Tibial nerve (tissue), 4 donors: ENCODE results near the gene FEZF2. TPM values are rescaled to one million over a fixed set of nuclear protein-coding genes. Genes with fewer than 3 reads are reported as not detected.

Experiments
- DNase-seq, 2 donors: peaks; one replicate each; pipeline ENCODE4 v3.0.0-alpha.2; 2019; ENCODE audit warnings: low spot score in 2 of 2
- H3K27ac ChIP-seq, 4 donors: fragments of 200-600 bp; sonication (generic) in 3 of 4; one replicate each; pipeline ENCODE4 v1.5.1; 2017 to 2019; ENCODE audit warnings: mild to moderate bottlenecking in 1 of 4
- H3K27me3 ChIP-seq, 2 donors: fragments of 200-600 bp; sonication (generic) in 1 of 2; one replicate each; pipeline versions ENCODE4 v1.5.1 to v1.6.0; 2017 to 2019
- H3K36me3 ChIP-seq, 3 donors: fragments of 200-600 bp; sonication (generic); one replicate each; pipeline ENCODE4 v1.5.1; 2018 to 2019
- H3K4me1 ChIP-seq, 4 donors: fragments of 200-600 bp; sonication (generic) in 3 of 4; one replicate each; pipeline ENCODE4 v1.5.1; 2017 to 2019
- H3K4me3 ChIP-seq, 4 donors: fragments of 200-600 bp; sonication (generic) in 3 of 4; one replicate each; pipeline ENCODE4 v1.5.1; 2017 to 2019; ENCODE audit warnings: mild to moderate bottlenecking in 1 of 4, moderate library complexity in 1 of 4
- H3K9me3 ChIP-seq, 4 donors: fragments of 200-600 bp; sonication (generic) in 3 of 4; one replicate each; pipeline ENCODE4 v1.5.1; 2017 to 2019
- EP300 ChIP-seq, 2 donors: sonication (generic); formaldehyde crosslinking; IDR thresholded peaks; one replicate each; pipeline ENCODE4 v1.6.1; 2017; ENCODE audit warnings: antibody characterized with exemption in 2 of 2, mild to moderate bottlenecking in 1 of 2
- POLR2A ChIP-seq, 2 donors: fragments of 450-650 bp; IDR thresholded peaks; one replicate each; pipeline ENCODE4 v1.6.1; 2017; ENCODE audit warnings: antibody characterized with exemption in 2 of 2, mild to moderate bottlenecking in 2 of 2, moderate library complexity in 2 of 2
- WGBS, 2 donors: methylation state at CpG; one replicate each; pipeline ENCODE4 v1.1.5; 2018; 5-methylcytosine and 5-hydroxymethylcytosine counted together
- total RNA-seq, 4 donors: library from RNA; depleted of rRNA; stranded (reverse); fragments of >200 nt; gene quantifications; one replicate each; pipeline ENCODE4 v1.1.0, GENCODE V29; 2016
- TF ChIP-seq, protein P1 (sequence below), 5 experiments: fragments of 200-600 bp in 3 of 5; fragments of 450-650 bp in 2 of 5; sonication (generic) in 3 of 5; IDR thresholded peaks; one replicate each; pipeline ENCODE4 v1.5.1; 2016 to 2019; ENCODE audit warnings: antibody characterized with exemption in 5 of 5, mild to moderate bottlenecking in 3 of 5, moderate library complexity in 2 of 5

Gene FEZF2
- total RNA-seq, 4 donors from 2014 or later = not detected

DNA sequence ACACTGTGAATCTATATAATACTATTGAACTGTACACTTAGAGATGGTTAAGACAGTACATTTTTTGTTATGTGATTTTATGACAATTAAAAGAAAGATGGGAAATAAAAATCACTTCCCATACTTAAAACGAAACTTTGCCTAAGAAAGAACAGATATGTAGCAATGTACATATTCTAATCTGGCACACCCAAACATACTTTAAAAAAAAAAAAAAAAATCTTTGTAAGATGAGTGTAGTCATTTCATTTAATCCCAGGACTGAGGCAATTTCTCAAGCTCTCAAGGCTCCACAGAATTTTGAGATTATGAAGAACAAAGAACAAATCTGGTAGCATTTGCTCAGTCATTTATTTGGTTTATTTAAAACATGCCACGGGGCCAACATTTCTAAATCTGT, 40.3 kb upstream of the FEZF2 start:
- 87% methylated on average over 2 of the region's 2 CpGs for whole genome bisulfite sequencing, 2 donors

DNA sequence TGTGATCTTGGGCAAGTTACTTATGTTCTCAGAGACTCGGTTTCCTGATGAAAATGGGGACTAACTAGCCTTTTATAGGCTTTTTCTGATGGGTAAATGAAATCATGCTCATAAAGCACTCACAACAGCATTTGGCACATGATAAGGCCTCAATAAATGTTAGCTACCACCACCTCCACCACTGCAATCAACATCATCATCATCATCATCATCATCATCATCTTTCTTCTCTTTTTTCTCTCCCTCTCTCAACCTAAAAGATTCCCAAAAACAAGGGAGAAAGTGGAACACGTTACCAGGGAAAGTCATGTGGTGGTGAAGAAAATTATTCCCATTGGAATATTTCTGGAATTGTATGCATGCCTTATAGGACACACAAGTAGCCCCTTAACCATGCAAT, 33.6 kb upstream of the FEZF2 start:
- WGBS, 2 donors = 64 to 70% methylated on average over 2 of the region's 2 CpGs
- TF ChIP-seq, protein P1, sequence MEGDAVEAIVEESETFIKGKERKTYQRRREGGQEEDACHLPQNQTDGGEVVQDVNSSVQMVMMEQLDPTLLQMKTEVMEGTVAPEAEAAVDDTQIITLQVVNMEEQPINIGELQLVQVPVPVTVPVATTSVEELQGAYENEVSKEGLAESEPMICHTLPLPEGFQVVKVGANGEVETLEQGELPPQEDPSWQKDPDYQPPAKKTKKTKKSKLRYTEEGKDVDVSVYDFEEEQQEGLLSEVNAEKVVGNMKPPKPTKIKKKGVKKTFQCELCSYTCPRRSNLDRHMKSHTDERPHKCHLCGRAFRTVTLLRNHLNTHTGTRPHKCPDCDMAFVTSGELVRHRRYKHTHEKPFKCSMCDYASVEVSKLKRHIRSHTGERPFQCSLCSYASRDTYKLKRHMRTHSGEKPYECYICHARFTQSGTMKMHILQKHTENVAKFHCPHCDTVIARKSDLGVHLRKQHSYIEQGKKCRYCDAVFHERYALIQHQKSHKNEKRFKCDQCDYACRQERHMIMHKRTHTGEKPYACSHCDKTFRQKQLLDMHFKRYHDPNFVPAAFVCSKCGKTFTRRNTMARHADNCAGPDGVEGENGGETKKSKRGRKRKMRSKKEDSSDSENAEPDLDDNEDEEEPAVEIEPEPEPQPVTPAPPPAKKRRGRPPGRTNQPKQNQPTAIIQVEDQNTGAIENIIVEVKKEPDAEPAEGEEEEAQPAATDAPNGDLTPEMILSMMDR (IDR thresholded peaks at IDR 0.05) = no peak
- TF ChIP-seq EP300 (IDR thresholded peaks at IDR 0.05) = no peak
- TF ChIP-seq POLR2A (IDR thresholded peaks at IDR 0.05) = no peak
- Histone ChIP-seq H3K27me3 (peaks cover 0 to 5% of the 10 kb centered on the region in 2 donors), H3K9me3 (no peaks in the 10 kb centered on the region), H3K36me3 (no peaks in the 10 kb centered on the region), H3K27ac (no peak overlapping the region), H3K4me3 (no peak overlapping the region), H3K4me1 (no peaks in the 10 kb centered on the region)
- DNase-seq = no peak

More for the DNA sequence above, 40.3 kb upstream of the FEZF2 start:
- TF ChIP-seq, protein P1 (IDR thresholded peaks at IDR 0.05) = no peak
- TF ChIP-seq POLR2A (IDR thresholded peaks at IDR 0.05) (no peak), EP300 (IDR thresholded peaks at IDR 0.05) (no peak)
- DNase-seq = no peak
- Histone ChIP-seq H3K27me3 (no peaks in the 10 kb centered on the region), H3K27ac (no peak overlapping the region), H3K4me3 (no peak overlapping the region), H3K4me1 (no peaks in the 10 kb centered on the region), H3K9me3 (no peaks in the 10 kb centered on the region), H3K36me3 (no peaks in the 10 kb centered on the region)

DNA sequence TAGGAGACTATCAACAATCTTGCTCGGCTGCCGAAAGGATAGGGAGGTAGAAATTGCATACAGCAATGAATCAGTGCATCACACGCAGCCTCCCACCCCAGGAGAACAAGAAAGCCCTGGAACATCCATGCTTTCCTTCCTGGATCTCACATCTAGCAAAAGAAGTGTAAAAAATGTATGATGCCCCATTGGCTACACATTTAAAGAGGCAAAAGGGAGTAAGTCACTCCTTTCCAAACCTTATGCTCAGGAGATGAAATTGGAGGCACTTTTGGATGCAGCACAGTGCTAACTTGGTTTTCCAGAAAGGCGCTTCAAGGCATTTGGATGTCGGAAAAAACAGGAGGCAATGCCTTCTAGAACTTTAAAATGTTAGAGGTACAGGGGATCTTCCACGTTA, 32.2 kb upstream of the FEZF2 start:
- Histone ChIP-seq H3K36me3 (no peaks in the 10 kb centered on the region), H3K9me3 (no peaks in the 10 kb centered on the region), H3K27ac (no peak overlapping the region), H3K27me3 (peaks cover 0 to 5% of the 10 kb centered on the region in 2 donors), H3K4me1 (no peaks in the 10 kb centered on the region), H3K4me3 (no peak overlapping the region)
- 89% methylated on average over 6 of the region's 6 CpGs for WGBS, 2 donors
- DNase-seq = no peak
- TF ChIP-seq, protein P1 (IDR thresholded peaks at IDR 0.05) = no peak
- TF ChIP-seq EP300 (IDR thresholded peaks at IDR 0.05) (no peak), POLR2A (IDR thresholded peaks at IDR 0.05) (no peak)

DNA sequence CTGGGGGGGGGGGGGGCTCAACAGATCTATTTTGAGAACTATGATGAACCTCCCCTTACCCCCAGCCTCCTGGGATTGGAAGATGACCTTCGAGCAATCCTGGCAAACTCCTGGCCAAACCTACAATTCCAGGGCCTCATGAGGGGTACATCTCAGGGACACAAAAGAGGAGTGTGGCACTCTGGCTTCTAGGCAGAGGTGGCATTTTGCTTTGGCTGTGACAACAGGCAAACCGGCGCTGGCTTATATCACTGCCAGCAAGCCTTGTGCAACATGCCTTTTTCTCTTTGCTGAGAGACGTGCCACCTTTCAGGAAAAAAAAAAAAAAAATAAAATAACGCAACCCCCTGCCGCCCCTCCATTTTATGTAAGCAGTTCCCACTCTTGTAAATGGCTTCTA, 31.8 kb upstream of the FEZF2 start:
- no peak for TF ChIP-seq POLR2A (IDR thresholded peaks at IDR 0.05)
- TF ChIP-seq, protein P1 (IDR thresholded peaks at IDR 0.05) = no peak
- no peak for TF ChIP-seq EP300 (IDR thresholded peaks at IDR 0.05)
- H3K27me3 ChIP-seq = peaks cover 0 to 5% of the 10 kb centered on the region in 2 donors
- WGBS, 2 donors = 86 to 87% methylated on average over 6 of the region's 6 CpGs
- H3K27ac ChIP-seq = no peak overlapping the region
- H3K4me3 ChIP-seq = no peak overlapping the region
- no peaks in the 10 kb centered on the region for H3K9me3 ChIP-seq
- H3K4me1 ChIP-seq = no peaks in the 10 kb centered on the region
- H3K36me3 ChIP-seq = no peaks in the 10 kb centered on the region
- DNase-seq = no peak

DNA sequence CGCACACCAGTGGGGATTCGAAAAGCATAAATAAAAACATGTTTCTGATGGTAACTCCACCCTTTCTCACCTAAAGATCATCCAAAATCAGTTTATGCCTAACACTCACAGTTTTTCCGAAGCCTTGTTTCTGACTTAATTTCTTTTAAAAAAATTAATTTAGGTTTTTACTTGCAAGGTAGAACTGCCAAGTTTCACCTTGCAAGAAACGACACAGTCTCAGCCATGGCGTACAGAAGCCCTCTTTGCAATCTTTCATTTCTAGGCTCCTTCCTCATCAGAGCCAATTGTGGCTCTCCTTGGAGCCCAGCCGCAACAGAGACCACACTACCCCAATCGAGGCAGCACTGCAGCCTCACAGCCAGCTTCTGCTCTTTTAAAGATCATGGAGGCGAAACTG, 31.0 kb upstream of the FEZF2 start:
- H3K27me3 ChIP-seq = peaks cover 0 to 5% of the 10 kb centered on the region in 2 donors
- TF ChIP-seq, protein P1 (IDR thresholded peaks at IDR 0.05) = no peak
- TF ChIP-seq EP300 (IDR thresholded peaks at IDR 0.05) (no peak), POLR2A (IDR thresholded peaks at IDR 0.05) (no peak)
- DNase-seq = no peak
- no peaks in the 10 kb centered on the region for H3K9me3 ChIP-seq
- no peaks in the 10 kb centered on the region for H3K4me1 ChIP-seq
- WGBS, 2 donors = 85% methylated on average over 8 of the region's 8 CpGs
- no peak overlapping the region for H3K4me3 ChIP-seq
- H3K27ac ChIP-seq = no peak overlapping the region
- H3K36me3 ChIP-seq = no peaks in the 10 kb centered on the region
